EH (cell line): ENCODE measurements around the gene C19orf25.

Source experiments
- DNase-seq: peaks from one replicate; pipeline ENCODE4 v3.0.0-alpha.2; 2015; ENCODE audit warnings: low read depth

The C19orf25 gene

GRCh38 chr19:1449467-1450442 lies 29.3 kb downstream of the C19orf25 start, which contains the start of gene APC2:
APC2 (plus strand) TSS chr19:1450121; CDS start chr19:1453002, 2,881 bp downstream.
- peak; percentile 63 for DNase-seq

GRCh38 chr19:1447944-1448343 lies 31.1 kb downstream of the C19orf25 start:
- DNase-seq, result no peak

- DNase-seq, result no peak
Measured at GRCh38 chr19:1447504-1447903, 31.5 kb downstream of the C19orf25 start.

- DNase-seq, result no peak
Measured at GRCh38 chr19:1446713-1447481, 32.1 kb downstream of the C19orf25 start.

- no peak for DNase-seq
Measured at GRCh38 chr19:1445932-1446712, 32.9 kb downstream of the C19orf25 start.

GRCh38 chr19:1445185-1445931 lies 33.7 kb downstream of the C19orf25 start:
- peak; percentile 63 for DNase-seq

- no peak for DNase-seq
Measured at GRCh38 chr19:1441677-1442438, 37.2 kb downstream of the C19orf25 start.

- no peak for DNase-seq
Measured at GRCh38 chr19:1441022-1441426, 38.0 kb downstream of the C19orf25 start.

- no peak for DNase-seq
Measured at GRCh38 chr19:1440418-1440801, 38.6 kb downstream of the C19orf25 start.

GRCh38 chr19:1439525-1440417 lies 39.2 kb downstream of the C19orf25 start:
- peak; percentile 50 for DNase-seq

- no peak for DNase-seq
Measured at GRCh38 chr19:1438933-1439354, 40.1 kb downstream of the C19orf25 start.

GRCh38 chr19:1438035-1438932 lies 40.7 kb downstream of the C19orf25 start, which contains the start of gene RPS15:
RPS15 (plus strand) TSS chr19:1438396; CDS start chr19:1438426, 30 bp downstream.
- DNase-seq, result peak; percentile 91

GRCh38 chr19:1437609-1438008 lies 41.4 kb downstream of the C19orf25 start:
- no peak for DNase-seq

- DNase-seq, result no peak
Measured at GRCh38 chr19:1435378-1435989, 43.5 kb downstream of the C19orf25 start.

GRCh38 chr19:1434577-1435060 lies 44.4 kb downstream of the C19orf25 start:
- no peak for DNase-seq

GRCh38 chr19:1434040-1434366 lies 45.0 kb downstream of the C19orf25 start:
- DNase-seq, result no peak

- DNase-seq, result no peak
Measured at GRCh38 chr19:1433119-1434039, 45.6 kb downstream of the C19orf25 start.
